HG03045 (cell line): ENCODE results near the gene ABHD16B.
A peak's percentile ranks its signal among the peaks of the same experiment; 100 is the strongest.
"Not testable (repeated sequence)": the region's sequence is repeated elsewhere in the genome, so short reads cannot be mapped to it uniquely, and the experiment has no call there.

Source experiments
- ATAC-seq: cut with Tn5 transposase; IDR thresholded peaks from one replicate; pipeline ENCODE4 v1.9.1; 2021; ENCODE audit warnings: mild to moderate bottlenecking, moderate library complexity; ENCODE audit not compliant: unreplicated experiment

Gene ABHD16B

DNA sequence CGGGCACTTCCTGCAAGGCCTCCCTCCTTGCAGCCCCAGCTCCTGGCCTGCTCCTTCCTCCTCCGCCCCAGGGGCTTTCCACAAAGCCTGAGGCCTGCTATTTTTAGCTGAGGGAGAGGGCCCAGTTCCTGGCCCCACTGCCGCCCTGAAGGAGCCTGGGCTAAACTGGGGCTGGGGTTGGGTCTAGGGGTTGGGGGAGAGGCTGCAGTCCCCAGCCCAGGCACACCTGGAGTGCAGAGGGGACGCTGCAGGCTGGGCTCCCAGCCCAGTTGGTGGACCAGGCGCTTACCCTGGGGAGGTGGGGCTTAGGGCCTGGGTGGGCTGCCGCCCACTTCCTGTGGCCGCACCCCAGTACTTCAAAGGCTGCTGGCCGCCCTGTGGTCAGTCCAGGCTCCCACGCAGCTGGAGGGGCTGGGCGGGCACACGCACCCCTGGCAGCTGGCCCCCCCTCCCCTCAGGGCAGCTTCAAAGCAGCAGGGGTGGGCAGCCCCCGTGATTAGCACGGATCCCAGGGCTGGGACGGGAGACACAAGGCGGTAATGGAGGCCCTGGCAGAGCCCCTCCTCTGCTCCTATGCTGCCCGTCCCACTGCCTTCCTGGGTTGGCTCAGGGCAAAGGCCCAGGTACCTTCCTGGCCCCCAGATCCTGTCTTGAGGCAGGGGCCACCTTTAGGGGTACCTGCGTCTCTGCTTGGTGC is 7.1 kb upstream of the ABHD16B start:
- no peak for ATAC-seq

DNA sequence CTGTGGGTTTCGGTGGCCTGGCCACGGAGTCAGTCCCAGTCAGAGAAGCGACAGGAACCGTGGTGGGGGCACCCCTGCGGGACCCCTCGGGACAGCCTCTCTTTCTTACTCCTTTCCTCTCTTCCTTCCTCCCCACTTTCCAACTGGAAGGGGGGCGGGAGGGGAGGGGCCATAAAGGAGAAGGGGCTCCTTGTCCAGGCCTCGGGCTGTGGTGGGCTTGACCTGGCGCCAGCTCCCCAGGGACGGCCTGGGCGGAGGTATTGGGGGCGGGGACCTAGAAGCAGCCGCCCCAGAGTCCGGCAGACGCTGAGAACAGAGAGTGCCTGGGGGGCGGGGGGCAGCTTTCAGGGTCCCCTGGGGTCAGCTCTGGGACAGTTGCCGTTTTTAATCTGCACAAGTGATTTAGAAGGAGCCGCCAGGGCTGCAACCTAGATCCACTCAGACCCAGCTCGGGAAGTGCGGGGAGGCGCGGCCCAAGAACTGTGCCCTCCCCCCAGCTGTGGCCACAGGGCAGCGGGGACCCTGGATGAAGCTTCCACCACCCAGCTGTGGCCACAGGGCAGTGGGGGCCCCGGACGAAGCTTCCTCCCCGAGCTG is 6.4 kb upstream of the ABHD16B start:
- no peak for ATAC-seq

DNA sequence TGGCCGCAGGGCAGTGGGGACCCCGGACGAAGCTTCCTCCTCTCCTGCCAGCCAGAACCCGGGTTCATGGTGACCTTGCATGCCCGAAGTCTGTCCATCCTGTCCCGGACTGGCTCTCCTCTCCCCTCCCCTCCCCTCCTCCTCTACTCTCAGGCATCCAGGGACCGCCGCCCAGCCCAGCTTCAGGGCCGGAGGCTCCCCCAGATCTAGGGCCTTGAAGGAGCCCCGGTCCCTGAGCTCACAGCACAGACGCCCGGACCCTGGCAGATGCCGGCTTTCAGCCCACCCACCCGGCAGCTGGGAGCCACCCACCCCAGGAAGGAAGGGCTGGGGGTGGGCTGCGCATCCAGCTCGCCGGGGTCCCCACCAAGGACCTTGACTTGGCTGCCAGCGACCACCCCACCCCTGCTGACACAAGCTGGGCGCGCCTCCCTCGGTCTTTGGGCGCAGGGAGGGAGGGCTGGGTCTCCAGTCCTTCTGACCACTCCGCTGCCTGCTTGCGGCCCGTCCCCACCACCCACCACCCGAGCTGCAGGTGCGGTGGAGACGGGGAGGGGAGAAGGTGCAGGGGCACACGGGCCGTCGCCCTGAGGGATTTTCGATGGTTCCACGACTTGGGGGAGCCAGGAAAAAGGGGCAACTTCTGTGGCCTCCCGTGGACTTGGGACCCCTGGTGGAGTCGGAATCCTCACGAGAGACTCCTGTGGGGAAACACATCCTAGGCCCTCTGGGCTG is 5.8 kb upstream of the ABHD16B start:
- no peak for ATAC-seq

DNA sequence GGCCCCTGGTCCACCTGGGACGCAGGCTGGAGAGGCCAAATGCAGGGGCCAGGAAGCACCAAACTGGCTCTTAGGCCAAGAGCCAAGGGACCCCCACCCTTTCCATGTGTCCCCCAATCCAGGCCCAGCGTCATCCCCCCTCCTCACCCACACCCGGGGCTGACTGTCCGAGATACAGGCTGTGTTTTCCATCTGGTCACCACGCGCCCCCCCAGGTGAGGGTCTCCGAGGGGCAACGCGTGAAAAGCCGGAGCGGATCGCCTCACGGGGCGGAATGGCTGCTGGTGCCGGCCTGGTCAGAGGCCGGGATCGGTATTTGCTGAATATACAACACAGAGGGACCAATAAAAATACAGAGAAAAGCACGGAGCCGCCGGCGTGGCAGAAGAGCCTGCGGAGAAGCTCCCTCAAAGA is 5.2 kb upstream of the ABHD16B start:
- no peak for ATAC-seq

DNA sequence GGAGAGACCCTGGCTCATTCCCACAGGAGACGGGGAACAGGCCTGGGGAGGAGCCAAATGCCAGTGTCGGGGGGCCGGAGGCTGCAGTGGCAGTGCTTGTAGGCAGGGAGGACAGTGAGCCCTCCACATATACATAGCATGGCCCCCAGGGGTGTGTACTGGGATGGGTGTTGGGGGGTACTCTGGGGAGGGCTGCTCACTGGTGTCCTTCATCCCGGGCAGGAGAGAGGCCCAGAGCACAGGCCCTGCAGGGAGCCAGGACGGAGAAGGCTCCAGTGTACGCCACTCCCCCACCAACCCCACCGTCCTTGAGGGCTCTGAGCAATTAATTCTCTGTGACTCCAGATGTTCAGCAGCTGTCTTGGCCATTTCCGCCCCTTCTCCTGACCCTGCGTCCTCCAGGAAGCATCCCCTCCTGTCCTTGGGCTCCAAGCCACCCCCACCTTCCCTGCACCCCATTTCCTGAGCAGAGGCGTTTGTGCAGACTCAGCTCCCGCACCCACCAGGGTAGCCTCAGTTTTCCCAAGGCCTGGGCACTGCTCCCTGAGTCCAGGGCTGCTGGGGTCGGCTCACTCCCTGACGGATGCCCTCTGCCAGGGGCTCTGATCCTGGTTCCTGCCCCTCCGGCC is 3.4 kb upstream of the ABHD16B start:
- no peak for ATAC-seq

DNA sequence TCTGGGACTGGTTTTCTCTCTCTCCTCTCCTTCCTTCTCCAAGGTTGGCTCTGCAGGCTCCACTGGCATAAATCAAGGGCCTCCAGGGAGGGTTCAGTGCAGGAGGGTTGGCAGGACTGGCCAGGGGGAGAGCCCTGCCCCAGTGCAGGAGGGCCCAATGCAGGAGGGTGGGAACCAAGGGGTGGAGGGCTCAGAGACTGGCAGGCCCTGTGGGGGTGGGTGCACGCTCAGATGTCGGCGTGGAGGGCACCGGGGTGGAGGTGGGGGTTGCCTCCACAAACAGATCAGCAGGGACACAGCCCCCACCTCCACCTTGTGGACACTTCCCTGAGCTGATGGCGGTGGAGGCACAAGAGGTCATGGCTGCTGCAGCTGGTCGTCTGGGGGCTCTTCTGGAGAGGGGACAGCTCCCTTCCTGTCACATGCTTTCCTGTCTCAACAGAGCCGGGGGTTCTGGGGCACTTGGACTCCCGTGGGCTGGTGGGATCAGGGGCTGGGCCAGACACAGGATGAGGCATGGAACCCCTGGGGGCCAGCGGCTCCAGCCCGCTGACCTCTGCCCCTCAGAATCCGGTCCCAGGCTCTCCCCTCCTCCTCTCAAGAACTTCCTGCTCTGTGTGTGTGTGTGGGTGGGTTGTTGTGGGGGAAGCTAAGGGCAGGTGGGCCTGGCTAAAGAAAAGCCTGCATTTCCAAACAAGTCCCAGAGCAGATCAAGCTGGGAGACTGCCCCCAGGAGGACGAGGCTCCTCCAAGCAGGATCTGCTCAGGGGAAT is 2.7 kb upstream of the ABHD16B start:
- ATAC-seq = no peak

DNA sequence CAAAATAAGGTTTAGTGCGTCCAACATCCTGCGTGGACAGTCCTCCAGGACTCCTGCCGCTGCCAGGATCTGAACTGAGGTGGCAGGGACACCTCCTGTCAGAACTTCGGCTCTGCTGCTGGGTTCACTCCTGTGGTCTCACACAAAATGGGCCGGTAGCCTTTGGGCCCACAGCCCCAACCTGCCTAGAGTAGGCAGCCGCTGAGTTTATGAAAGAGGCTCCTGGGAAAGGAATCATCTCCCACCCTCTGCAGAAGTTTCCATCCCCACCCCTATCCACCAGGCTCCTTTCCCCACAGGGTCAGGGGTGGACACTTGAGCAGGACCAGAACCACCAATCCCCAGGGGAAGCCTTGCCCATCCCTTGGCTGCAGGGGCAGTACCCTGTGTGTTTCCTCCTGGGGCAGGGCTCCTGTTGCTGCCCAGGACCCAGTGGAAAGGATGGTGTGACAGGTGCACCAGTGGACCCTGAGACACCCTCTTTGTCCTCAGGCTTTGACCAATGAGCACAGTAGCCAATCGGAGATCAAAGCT is 2.1 kb upstream of the ABHD16B start:
- ATAC-seq = no peak

DNA sequence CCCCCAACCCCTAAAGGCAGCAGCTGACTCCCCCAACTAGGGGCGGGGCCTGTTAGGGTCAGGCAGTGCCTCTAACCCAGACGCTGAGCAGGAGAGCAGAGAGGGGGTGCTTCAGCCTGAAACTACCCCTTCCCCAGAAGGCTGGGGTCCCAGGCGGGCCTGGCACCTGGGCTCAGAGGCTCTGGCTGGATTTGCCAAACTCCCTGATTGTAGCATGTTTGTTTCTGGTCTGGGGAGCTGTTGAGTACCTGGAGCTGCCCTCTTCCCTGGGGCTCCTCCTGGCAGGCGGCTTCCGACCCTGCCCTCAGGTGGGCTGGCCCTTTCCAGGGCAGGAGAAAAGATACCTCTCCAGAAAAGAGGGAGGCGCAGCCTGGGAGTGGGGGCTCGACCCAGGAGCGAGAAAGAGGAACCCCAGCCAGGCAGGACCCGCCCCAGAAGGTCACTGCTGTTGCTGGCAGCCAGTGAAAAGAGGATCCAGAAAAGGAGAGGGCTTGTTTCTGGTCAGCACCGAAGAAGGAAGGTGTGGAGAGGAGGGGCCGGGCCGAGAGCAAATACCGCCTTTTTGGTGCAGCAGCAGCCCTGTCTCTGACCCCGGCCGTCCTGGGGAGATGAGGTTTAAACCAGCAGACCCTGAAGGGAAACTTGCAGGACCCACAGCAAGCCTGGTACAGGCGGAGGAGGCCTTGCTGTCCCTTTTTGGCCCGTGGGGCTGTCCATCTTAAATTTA is 810 bp upstream of the ABHD16B start:
- no peak for ATAC-seq

DNA sequence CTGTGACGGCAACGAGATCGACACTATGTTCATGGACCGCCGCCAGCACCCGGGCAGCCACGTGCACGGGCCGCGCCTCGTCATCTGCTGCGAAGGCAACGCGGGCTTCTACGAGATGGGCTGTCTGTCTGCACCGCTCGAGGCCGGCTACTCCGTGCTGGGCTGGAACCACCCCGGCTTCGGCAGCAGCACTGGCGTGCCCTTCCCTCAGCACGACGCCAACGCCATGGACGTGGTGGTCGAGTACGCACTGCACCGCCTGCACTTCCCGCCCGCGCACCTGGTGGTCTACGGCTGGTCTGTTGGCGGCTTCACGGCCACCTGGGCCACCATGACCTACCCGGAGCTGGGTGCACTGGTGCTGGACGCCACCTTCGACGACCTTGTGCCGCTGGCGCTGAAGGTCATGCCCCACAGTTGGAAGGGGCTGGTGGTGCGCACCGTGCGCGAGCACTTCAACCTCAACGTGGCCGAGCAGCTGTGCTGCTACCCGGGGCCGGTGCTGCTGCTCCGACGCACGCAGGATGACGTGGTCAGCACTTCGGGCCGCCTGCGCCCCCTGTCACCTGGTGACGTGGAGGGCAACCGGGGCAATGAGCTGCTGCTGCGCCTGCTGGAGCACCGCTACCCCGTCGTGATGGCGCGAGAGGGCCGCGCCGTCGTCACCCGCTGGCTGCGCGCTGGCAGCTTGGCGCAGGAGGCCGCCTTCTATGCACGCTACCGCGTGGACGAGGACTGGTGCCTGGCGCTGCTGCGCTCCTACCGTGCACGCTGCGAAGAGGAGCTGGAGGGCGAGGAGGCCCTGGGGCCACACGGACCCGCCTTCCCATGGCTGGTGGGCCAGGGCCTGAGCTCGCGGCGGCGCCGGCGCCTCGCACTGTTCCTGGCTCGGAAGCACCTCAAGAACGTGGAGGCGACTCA is 943 bp downstream of the ABHD16B start:
- ATAC-seq = no peak

DNA sequence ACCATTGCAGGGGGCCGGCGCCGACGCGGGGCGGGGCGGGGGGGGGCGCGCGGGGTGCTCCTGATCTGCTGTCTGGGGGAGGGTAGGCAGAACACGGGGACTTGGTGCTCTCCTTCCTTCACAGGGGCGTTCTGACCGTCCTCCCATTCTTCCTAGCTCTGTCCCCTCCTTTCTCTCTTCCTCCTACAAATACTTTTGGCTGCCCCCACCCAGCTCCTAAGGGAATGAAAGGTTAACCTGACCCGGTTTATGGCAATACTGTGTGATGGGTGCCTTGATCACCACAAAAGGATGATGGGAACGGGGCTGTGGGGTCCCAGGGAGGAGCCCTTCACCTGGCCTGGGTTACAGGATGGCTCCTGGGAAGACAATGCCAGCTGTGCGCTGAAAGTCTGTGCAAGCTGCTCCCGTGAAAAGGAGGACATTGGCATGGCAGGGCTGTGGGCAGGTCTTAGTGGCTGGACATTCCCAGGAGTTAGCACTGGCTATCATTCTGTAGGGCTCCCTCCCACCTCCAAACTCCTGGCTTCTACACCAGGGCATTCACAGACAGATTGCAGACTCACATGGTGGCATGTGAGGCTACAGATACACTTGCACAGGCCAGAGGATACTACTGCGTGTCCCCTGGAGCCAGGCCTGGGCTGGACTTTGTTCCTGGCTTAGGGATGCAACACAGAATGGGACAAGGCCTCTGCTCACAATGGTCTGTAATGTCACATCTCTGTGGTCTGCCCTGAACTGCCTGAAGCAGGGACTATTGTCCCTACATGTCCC is 1.9 kb downstream of the ABHD16B start:
- no peak for ATAC-seq

DNA sequence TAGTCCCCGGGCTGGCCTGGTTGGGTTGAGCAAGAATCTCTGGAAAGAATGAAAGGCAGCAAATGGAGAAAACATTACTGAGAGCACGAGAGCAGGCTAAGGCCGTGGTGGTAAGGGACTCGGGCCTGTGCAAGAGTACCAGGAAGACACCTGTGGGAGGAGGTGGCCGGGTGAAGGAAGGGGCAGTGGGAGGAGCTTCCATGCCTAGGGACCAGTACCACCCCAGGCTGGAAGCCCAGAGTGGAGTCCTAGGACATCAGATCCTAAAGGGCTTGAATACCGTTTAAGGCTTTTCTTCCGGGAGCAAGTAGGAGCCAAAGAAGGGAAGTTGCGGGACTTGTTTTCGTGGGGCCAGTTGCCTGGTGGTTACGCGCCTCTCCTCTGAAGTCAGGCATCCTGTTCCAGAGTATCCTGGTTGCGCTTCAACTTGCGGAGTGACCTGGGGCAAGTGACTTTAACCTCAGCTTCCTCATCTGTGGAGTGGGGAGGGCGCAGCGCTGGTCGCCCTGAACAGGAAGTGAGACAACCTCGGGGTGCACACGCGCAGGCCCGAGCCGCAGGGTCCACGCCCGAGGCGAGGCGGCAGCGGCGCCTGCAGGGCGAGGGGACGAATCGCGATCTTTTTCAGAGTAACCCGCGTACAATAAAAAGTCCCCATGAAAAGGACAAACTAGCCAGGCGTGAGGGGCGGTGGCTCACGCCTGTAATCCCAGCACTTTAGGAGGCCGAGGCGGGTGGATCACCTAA is 2.7 kb downstream of the ABHD16B start:
- peak; percentile 52 for ATAC-seq

DNA sequence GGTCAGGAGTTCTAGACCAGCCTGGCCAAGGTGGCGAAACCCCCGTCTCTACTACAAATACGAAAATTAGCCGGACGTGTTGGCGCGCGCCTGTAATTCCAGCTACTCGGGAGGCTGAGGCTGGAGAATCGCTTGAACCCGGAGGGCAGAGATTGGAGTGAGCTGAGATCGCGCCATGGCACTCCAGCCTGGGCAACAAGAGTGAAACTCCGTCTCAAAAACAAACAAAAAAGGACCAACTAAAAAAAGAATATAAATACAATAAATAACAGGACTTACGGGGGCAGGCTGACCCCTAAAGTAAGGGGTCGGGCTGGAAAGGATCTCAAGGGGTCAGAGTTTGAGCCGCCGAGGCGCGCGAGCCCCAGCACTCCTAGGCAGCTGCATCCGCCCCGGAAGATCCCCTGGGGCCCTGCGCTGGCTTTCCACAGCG is 3.3 kb downstream of the ABHD16B start:
- ATAC-seq = no peak

DNA sequence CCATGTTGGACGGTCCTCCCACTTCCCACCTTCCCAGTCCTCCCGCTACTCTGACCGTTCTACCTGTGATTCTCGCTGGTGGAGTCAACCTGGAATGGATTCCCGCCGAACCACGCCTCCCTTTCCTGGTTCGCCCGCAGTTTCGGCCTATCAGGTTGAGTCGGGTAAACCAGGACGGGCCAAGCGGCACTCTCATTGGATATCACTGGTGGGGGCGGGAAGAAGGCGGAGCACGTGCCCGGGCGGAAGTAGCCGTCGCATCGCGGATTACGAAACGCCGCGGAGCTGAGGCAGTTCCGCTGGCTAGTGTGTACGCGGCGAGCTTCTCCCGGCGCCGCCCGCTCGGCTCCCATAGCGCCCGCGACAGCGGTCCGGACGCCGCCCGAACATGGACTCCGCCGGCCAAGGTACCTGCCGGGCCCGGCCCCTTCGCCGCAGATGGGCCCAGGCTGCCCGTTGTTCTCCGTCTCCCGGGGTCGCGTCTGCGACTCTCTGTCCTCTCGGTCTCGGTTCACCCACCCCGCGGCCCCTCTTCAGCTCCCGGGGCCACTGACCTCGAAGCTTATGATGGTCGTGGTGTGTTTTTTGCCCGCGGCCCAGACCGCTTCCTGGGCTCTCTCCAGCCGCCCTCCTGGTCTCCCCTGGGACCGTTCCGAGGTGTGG is 3.8 kb downstream of the ABHD16B start, which contains the start of gene TPD52L2:
Gene TPD52L2 (plus strand): TSS at position 293 of the 663 bp plus-strand sequence. CDS start 96 bp downstream, at position 389.
- ATAC-seq = peak; percentile 79

DNA sequence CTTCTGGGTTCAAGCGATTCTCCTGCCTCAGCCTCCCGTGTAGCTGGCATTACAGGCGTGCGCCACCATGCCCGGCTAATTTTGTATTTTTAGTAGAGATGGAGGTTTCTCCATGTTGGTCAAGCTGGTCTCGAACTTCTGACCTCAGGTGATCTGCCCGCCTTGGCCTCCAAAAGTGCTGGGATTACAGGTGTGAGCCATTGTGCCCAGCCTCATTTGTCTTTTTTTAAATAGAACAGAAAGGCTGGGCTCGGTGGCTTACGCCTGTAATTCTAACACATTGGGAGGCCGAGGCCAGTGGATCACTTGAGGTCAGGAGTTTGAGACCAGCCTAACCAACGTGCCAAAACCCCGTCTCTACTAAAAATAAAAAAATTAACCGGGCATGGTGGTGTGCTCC is 5.7 kb downstream of the ABHD16B start:
- ATAC-seq = not testable (repeated sequence)

DNA sequence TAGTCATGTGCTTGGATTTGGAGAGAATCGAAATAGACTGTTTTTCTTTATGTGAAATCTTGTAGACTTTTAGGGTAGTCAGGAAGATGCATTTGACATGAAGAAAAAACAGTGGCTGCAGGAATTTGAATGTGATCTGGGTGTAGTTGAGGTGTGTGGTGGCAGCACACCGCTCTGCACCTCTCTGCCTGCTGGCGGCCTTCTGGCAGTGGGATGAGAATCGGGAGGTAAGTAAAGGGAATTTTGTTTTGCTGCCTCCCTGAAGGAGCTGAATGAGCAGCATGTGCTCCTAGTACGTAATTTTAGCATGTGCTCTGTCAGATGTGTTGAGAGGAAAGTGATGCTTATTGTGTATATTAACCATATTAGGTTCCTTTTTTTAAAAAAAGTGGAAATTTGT is 7.0 kb downstream of the ABHD16B start:
- ATAC-seq = no peak

DNA sequence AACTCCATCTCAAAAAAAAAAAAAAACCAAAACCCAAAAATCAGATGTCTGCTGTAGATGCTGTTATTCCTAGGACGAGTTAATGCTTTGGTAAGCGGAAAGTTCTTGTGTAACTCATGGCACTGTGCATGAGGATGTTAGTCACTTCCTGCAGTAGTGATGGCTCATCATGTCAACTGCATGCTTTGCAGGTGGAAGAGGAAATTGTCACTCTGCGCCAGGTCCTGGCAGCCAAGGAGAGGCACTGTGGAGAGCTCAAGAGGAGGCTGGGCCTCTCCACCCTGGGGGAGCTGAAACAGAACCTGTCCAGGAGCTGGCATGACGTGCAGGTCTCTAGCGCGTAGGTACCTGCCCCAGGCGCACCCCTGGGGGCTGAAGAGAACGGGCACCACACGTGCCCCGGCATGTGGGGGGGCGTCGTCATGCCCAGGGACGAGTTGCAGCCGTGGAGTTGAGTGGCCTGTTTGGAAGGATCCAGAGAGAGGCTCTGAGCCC is 12.2 kb downstream of the ABHD16B start:
- ATAC-seq = no peak

DNA sequence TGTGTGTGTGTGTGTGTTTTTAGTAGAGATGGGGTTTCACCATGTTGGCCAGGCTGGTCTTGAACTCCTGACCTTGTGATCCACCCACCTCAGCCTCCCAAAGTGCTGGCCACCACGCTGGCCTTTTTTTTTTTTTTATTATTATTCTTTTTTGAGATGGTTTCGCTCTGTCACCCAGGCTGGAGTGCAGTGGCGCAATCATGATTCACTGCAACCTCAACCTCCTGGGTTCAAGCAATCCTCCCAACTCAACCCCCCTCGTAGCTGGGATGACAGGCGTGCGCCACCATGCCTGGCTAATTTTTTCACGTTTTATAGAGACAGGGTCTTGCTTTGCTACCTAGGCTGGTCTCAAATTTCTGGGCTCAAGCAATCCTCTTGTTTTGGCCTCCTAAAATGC is 12.9 kb downstream of the ABHD16B start:
- not testable (repeated sequence) for ATAC-seq
